Liver (tissue), 3 donors: ENCODE results near the gene KIF23.

Experiments
- EGR1 ChIP-seq, 2 donors: IDR thresholded peaks; 2 replicates each; pipeline ENCODE4 v1.6.1; 2016 to 2018; ENCODE audit warnings: antibody characterized with exemption in 2 of 2, low read depth in 2 of 2
- FOXA1 ChIP-seq: IDR thresholded peaks from 2 replicates; pipeline ENCODE4 v1.6.1; 2016; ENCODE audit warnings: antibody characterized with exemption
- GABPA ChIP-seq, 2 donors: IDR thresholded peaks in 1 of 2; conservative IDR thresholded peaks in 1 of 2; 2 replicates each; pipeline ENCODE4 v1.6.1; 2016; ENCODE audit warnings: antibody characterized with exemption in 2 of 2, mild to moderate bottlenecking in 1 of 2, moderate library complexity in 1 of 2
- JUND ChIP-seq, 2 donors: IDR thresholded peaks; 2 replicates each; pipeline ENCODE4 v1.6.1; 2016; ENCODE audit warnings: antibody characterized with exemption in 2 of 2
- MAX ChIP-seq: IDR thresholded peaks from 2 replicates; pipeline ENCODE4 v1.6.1; 2016; ENCODE audit warnings: antibody characterized with exemption
- RAD21 ChIP-seq, 2 donors: IDR thresholded peaks; 2 replicates each; pipeline ENCODE4 v1.6.1; 2016; ENCODE audit warnings: antibody characterized with exemption in 2 of 2, mild to moderate bottlenecking in 2 of 2
- REST ChIP-seq: IDR thresholded peaks from 2 replicates; pipeline ENCODE4 v1.6.1; 2016; ENCODE audit warnings: antibody characterized with exemption, mild to moderate bottlenecking
- SP1 ChIP-seq: IDR thresholded peaks from 2 replicates; pipeline ENCODE4 v1.6.1; 2018; ENCODE audit warnings: antibody characterized with exemption, mild to moderate bottlenecking
- TAF1 ChIP-seq: conservative IDR thresholded peaks from 2 replicates; pipeline ENCODE4 v1.6.1; 2016; ENCODE audit warnings: antibody characterized with exemption, mild to moderate bottlenecking
- ZBTB33 ChIP-seq: IDR thresholded peaks from 2 replicates; pipeline ENCODE4 v1.6.1; 2016; ENCODE audit warnings: antibody characterized with exemption
- TF ChIP-seq, protein P1 (sequence below): fragments of 150-350 bp; IDR thresholded peaks from 2 replicates; pipeline ENCODE4 v1.5.1; 2017; ENCODE audit warnings: improper control_type of control experiment, low read depth, low read length; ENCODE audit not compliant: missing input control
- donor health status: healthy.
- donor health status: healthy.

DNA sequence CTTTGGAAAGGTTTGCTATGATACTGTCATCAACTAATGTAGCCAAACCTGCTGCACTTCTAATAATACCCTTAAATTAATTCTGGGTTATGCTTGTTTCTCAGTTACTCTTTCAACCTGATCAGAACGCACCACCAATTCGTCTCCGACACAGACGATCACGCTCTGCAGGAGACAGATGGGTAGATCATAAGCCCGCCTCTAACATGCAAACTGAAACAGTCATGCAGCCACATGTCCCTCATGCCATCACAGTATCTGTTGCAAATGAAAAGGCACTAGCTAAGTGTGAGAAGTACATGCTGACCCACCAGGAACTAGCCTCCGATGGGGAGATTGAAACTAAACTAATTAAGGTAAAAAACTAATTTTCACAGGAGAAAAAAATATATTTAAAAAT is 30.5 kb downstream of the KIF23 start:
- TF ChIP-seq REST (no peak), TAF1 (no peak), ZBTB33 (no peak), FOXA1 (no peak), GABPA (IDR thresholded peaks at IDR 0.05 in 1 of 2, conservative IDR thresholded peaks at IDR 0.05 in 1 of 2) (no peak), EGR1 (IDR thresholded peaks at IDR 0.05; ENCODE audit: low read depth in 2 of 2) (no peak), MAX (no peak), RAD21 (IDR thresholded peaks at IDR 0.05) (no peak), SP1 (no peak), JUND (IDR thresholded peaks at IDR 0.05) (no peak)
- TF ChIP-seq, protein P1, sequence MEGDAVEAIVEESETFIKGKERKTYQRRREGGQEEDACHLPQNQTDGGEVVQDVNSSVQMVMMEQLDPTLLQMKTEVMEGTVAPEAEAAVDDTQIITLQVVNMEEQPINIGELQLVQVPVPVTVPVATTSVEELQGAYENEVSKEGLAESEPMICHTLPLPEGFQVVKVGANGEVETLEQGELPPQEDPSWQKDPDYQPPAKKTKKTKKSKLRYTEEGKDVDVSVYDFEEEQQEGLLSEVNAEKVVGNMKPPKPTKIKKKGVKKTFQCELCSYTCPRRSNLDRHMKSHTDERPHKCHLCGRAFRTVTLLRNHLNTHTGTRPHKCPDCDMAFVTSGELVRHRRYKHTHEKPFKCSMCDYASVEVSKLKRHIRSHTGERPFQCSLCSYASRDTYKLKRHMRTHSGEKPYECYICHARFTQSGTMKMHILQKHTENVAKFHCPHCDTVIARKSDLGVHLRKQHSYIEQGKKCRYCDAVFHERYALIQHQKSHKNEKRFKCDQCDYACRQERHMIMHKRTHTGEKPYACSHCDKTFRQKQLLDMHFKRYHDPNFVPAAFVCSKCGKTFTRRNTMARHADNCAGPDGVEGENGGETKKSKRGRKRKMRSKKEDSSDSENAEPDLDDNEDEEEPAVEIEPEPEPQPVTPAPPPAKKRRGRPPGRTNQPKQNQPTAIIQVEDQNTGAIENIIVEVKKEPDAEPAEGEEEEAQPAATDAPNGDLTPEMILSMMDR = no peak
